PFSK-1 (cell line): Measurements from ENCODE around the gene RPTOR.

Source experiments
- FOXP2 ChIP-seq: optimal IDR thresholded peaks from 2 replicates; pipeline ENCODE3; 2011; ENCODE audit warnings: borderline replicate concordance, control low read depth, inconsistent platforms; ENCODE audit not compliant: insufficient read depth; ENCODE audit errors: extremely low read length, extremely low read depth
- POLR2AphosphoS5 ChIP-seq: IDR thresholded peaks from 2 replicates; pipeline ENCODE4 v1.6.1; 2012; ENCODE audit warnings: low read depth, mild to moderate bottlenecking, control low read depth, low read length, moderate library complexity
- REST ChIP-seq, 2 experiments: IDR thresholded peaks; 2 replicates each; pipeline versions ENCODE4 v1.6.1 to v1.8.0; 2011 to 2012; ENCODE audit warnings: low read depth in 2 of 2, low read length in 2 of 2, control low read depth in 1 of 2, inconsistent platforms in 1 of 2, mild to moderate bottlenecking in 1 of 2, moderate library complexity in 1 of 2; ENCODE audit not compliant: insufficient read depth in 1 of 2
- TAF1 ChIP-seq: IDR thresholded peaks from 2 replicates; pipeline ENCODE4 v1.6.1; 2012; ENCODE audit warnings: low read length, control low read depth, borderline replicate concordance; ENCODE audit not compliant: insufficient read depth

GRCh38 chr17:80931421-80932265 is 387.0 kb downstream of the RPTOR start:
- TF ChIP-seq TAF1 = no peak
- TF ChIP-seq REST (IDR thresholded peaks at IDR 0.05; ENCODE audit: insufficient read depth in 1 of 2, low read depth in 2 of 2, low read length in 2 of 2) = no peak
- TF ChIP-seq POLR2AphosphoS5 = no peak
- no peak for TF ChIP-seq FOXP2
